ENCODE results near the gene MLXIP.

- TF ChIP-seq CTCF (IDR thresholded peaks at IDR 0.05), result no peak
- TF ChIP-seq EP300 (IDR thresholded peaks at IDR 0.05), result no peak
- TF ChIP-seq POLR2A (IDR thresholded peaks at IDR 0.05), result no peak
Observed at GRCh38 chr12:122195405-122195804, 116.8 kb downstream of the MLXIP start.

Data from ovary (tissue), 3 donors.